ENCODE results near the gene RUSF1. TPM values are rescaled to one million over a fixed set of nuclear protein-coding genes. Genes with fewer than 3 reads are reported as not detected.
A peak's percentile ranks its signal among the peaks of the same experiment; 100 is the strongest.
"Not testable (repeated sequence)": the region's sequence is repeated elsewhere in the genome, so short reads cannot be mapped to it uniquely, and the experiment has no call there.

Gene RUSF1
- total RNA-seq, 2 experiments from 2014 or later = 39.5 to 43.7 TPM

GRCh38 chr16:31458844-31459686, 49.1 kb downstream of the RUSF1 start, which contains the start of gene ARMC5:
ARMC5 (plus strand) TSS chr16:31459501; CDS start chr16:31459525, 24 bp downstream.
- Mint-ChIP-seq H3K27ac (peak within 1 kb of the TSS; percentile 98), H3K4me1 (peaks cover 48% of the 10 kb centered on the region), H3K9me3 (no peaks in the 10 kb centered on the region), H3K4me3 (peak within 1 kb of the TSS; percentile 92), H3K36me3 (ENCODE audit: low read depth) (peaks cover 20% of the 10 kb centered on the region), H3K27me3 (no peaks in the 10 kb centered on the region)
- CTCF ChIA-PET = interaction anchor here (0.6 to 6.3 kb wide), 23 partner anchors 8 to 434 kb away, joined by 3 to 33 read pairs (median 4); partner anchors contain the start of genes TGFB1I1 and ZNF843
- peak; percentile 98 for DNase-seq
- POLR2A ChIA-PET = no interaction called here

GRCh38 chr16:31458073-31458843, 49.9 kb downstream of the RUSF1 start:
- H3K9me3 Mint-ChIP-seq = no peaks in the 10 kb centered on the region
- no peaks in the 10 kb centered on the region for H3K27me3 Mint-ChIP-seq
- peak; percentile 71 for DNase-seq
- peak overlapping the region; percentile 92 for H3K4me3 Mint-ChIP-seq
- peaks cover 49% of the 10 kb centered on the region for H3K4me1 Mint-ChIP-seq
- peak overlapping the region; percentile 98 for H3K27ac Mint-ChIP-seq
- ChIA-PET POLR2A (no interaction called here), CTCF (interaction anchor here (0.6 to 6.3 kb wide), 17 partner anchors 10 to 416 kb away, joined by 3 to 33 read pairs (median 4); partner anchors contain the start of genes ZNF267 and ZNF843)
- H3K36me3 Mint-ChIP-seq (ENCODE audit: low read depth) = peaks cover 20% of the 10 kb centered on the region

- no peaks in the 10 kb centered on the region for H3K9me3 Mint-ChIP-seq
- peak overlapping the region; percentile 10 for H3K4me3 Mint-ChIP-seq
- DNase-seq = no peak
- H3K27ac Mint-ChIP-seq = peak overlapping the region; percentile 5
- H3K4me1 Mint-ChIP-seq = peaks cover 51% of the 10 kb centered on the region
- CTCF ChIA-PET = interaction anchor here (0.8 to 6.3 kb wide), 6 partner anchors 14 to 417 kb away, joined by 3 to 33 read pairs (median 6); partner anchors contain the start of genes ZNF267 and ZNF843
- POLR2A ChIA-PET = no interaction called here
- H3K27me3 Mint-ChIP-seq = no peaks in the 10 kb centered on the region
- H3K36me3 Mint-ChIP-seq (ENCODE audit: low read depth) = peaks cover 15% of the 10 kb centered on the region
Observed at GRCh38 chr16:31456988-31457360, 51.2 kb downstream of the RUSF1 start.

DNA sequence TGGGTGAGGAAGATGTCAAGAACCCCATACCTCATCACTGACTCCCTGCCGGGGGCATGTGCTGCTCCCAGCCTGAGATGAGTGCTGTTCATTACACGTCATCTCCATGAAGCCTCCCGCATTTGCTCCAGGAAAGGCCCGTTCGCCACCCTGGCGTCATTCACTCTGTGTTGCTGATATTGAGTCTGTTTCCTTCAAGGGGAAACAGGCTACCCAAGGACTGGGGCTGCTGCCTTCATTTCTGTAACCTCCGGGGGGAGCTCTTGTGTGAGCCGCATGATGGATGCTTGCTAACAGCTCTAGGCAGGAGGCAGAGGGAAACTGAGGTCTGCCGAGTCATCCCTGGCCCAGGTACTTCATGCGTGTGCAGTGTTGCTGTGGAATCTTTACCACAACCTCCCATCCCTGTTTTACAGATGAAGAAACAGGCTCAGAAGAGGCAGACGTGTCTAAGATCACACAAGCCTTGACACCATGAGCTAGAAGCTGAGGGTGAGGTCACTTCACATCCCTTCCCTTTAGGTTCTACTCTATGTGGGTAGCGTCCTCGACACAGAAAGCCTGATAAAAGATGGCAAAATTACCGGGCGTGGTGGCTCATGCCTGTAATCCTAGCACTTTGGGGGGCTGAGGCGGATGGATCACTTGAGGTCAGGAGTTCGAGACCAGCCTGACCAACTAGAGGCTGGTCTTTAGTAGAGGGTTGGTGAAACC, 52.4 kb downstream of the RUSF1 start:
- Mint-ChIP-seq H3K9me3 (no peaks in the 10 kb centered on the region), H3K27me3 (no peaks in the 10 kb centered on the region), H3K27ac (peak overlapping the region; percentile 62), H3K4me3 (peak overlapping the region; percentile 7), H3K4me1 (peaks cover 53% of the 10 kb centered on the region), H3K36me3 (ENCODE audit: low read depth) (peaks cover 15% of the 10 kb centered on the region)
- POLR2A ChIA-PET = no interaction called here
- peak; percentile 29 for DNase-seq
- CTCF ChIA-PET = interaction anchor here (0.7 to 1.8 kb wide), 9 partner anchors 11 to 314 kb away, joined by 3 to 7 read pairs (median 4); no protein-coding TSS in a partner anchor

DNA sequence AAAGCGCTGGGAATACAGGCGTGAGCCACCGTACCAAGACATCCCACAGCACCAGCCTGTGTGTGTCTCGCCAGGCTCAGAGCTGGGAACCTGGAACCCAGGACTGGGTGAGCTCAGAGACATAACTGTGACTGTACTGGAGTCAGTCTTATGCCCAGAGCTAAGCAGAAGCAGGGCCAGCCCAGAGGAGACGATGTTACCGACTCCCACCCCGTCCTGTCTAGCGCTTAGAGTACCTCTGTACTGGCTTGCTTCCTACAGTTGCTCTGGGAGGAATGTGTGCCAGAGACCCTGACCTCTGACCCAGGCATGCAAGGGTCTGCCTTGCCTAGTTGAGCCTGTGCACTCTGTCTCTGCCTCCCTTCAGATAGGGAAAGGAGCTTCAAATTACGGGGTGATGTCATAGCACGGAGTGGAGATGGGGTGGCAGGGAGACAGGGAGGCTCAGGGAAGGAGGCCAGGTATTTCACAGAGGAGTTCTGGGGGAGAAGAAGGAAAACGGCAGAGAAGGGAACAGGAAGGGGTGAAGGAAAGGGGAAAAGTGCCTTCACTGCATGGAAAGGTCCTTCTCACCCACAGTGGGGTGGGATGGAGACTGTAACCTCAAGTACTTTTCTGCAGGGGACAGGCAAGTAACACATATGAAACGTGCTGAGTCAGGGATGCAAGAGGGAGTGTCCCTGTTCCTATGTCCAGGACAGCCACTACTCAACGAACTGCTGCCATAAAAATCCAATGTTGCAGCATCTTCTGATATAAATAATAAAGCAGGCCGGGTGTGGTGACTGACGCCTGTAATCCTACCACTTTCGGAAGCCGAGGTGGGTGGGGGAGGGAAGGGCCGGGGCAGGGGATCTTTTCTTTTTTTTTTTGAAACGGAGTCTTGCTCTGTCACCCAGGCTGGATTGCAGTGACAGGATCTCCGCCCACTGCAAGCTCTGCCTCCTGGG, 54.7 kb downstream of the RUSF1 start:
- peaks cover 15% of the 10 kb centered on the region for H3K36me3 Mint-ChIP-seq (ENCODE audit: low read depth)
- H3K4me1 Mint-ChIP-seq = peaks cover 46% of the 10 kb centered on the region
- POLR2A ChIA-PET = no interaction called here
- no peaks in the 10 kb centered on the region for H3K27me3 Mint-ChIP-seq
- H3K27ac Mint-ChIP-seq = no peak overlapping the region
- CTCF ChIA-PET = interaction anchor here (1.9 kb wide), 1 partner anchor 10 kb away, joined by 12 read pairs; no protein-coding TSS in a partner anchor
- no peak overlapping the region for H3K4me3 Mint-ChIP-seq
- no peaks in the 10 kb centered on the region for H3K9me3 Mint-ChIP-seq
- no peak for DNase-seq

DNA sequence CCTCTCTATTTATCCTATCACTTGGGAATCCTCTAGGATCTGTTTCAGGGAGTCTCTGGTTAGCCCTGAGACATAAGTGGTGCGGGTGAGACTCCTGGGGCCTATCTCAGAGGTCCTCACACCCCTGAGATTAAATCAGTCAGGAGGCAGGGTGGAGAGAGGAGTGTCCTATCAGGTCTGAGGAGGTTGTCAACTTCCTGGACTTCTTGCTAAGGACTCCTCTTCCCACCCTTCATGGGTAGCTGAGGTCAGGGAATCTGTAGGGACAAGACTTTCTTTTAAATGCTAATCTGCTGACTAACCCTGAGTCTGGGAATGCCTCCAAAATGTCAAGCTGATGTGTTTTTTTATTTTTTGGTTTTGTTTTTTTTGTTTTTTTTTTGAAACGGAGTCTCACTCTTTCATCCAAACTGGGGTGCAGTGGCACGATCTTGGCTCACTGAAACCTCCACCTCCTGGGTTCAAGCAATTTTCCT, 55.5 kb downstream of the RUSF1 start:
- Mint-ChIP-seq H3K9me3 (no peaks in the 10 kb centered on the region), H3K4me3 (no peak overlapping the region), H3K27me3 (no peaks in the 10 kb centered on the region), H3K27ac (no peak overlapping the region), H3K36me3 (ENCODE audit: low read depth) (peaks cover 8% of the 10 kb centered on the region), H3K4me1 (peaks cover 40% of the 10 kb centered on the region)
- ChIA-PET CTCF (interaction anchor here (1.9 kb wide), 1 partner anchor 9 kb away, joined by 12 read pairs; no protein-coding TSS in a partner anchor), POLR2A (interaction anchor here (0.6 kb wide), 1 partner anchor 32 kb away, joined by 4 read pairs; no protein-coding TSS in a partner anchor)
- DNase-seq = no peak

- Mint-ChIP-seq H3K27ac (no peak overlapping the region), H3K4me1 (peaks cover 32% of the 10 kb centered on the region), H3K36me3 (ENCODE audit: low read depth) (peaks cover 8% of the 10 kb centered on the region), H3K27me3 (no peaks in the 10 kb centered on the region), H3K4me3 (no peak overlapping the region), H3K9me3 (no peaks in the 10 kb centered on the region)
- ChIA-PET CTCF (interaction anchor here (1.0 to 1.8 kb wide), 3 partner anchors 9 to 22 kb away, joined by 3 to 5 read pairs (median 5); partner anchors contain the start of gene ZNF843), POLR2A (interaction anchor here (0.7 kb wide), 1 partner anchor 312 kb away, joined by 3 read pairs; no protein-coding TSS in a partner anchor)
- no peak for DNase-seq
Observed at GRCh38 chr16:31451681-31452351, 56.4 kb downstream of the RUSF1 start.

- Mint-ChIP-seq H3K27ac (no peak overlapping the region), H3K4me1 (peaks cover 28% of the 10 kb centered on the region), H3K27me3 (no peaks in the 10 kb centered on the region), H3K36me3 (ENCODE audit: low read depth) (peaks cover 8% of the 10 kb centered on the region), H3K9me3 (no peaks in the 10 kb centered on the region), H3K4me3 (no peak overlapping the region)
- DNase-seq = no peak
- ChIA-PET POLR2A (no interaction called here), CTCF (interaction anchor here (0.8 to 1.8 kb wide), 3 partner anchors 9 kb away, joined by 3 to 5 read pairs (median 5); partner anchors contain the start of gene ZNF843)
Observed at GRCh38 chr16:31451201-31451600, 57.0 kb downstream of the RUSF1 start.

GRCh38 chr16:31445931-31446330, 62.3 kb downstream of the RUSF1 start:
- H3K27me3 Mint-ChIP-seq; DNase-seq; H3K36me3 Mint-ChIP-seq (ENCODE audit: low read depth); H3K9me3 Mint-ChIP-seq; POLR2A ChIA-PET; H3K27ac Mint-ChIP-seq; H3K4me3 Mint-ChIP-seq: not testable (repeated sequence)
- CTCF ChIA-PET = interaction anchor here (0.6 kb wide), 1 partner anchor 1344 kb away, joined by 4 read pairs; no protein-coding TSS in a partner anchor
- H3K4me1 Mint-ChIP-seq = peaks cover 11% of the 10 kb centered on the region

GRCh38 chr16:31441956-31442355, 66.2 kb downstream of the RUSF1 start:
- ChIA-PET CTCF (interaction anchor here (0.8 to 2.9 kb wide), 12 partner anchors 9 to 284 kb away, joined by 3 to 23 read pairs (median 6); partner anchors contain the start of genes ARMC5, COX6A2, FUS and PYCARD), POLR2A (interaction anchor here (1.0 to 1.1 kb wide), 2 partner anchors 239 to 357 kb away, joined by 3 to 6 read pairs; partner anchors contain the start of gene PYCARD)
- Mint-ChIP-seq H3K9me3 (no peaks in the 10 kb centered on the region), H3K4me3 (peak overlapping the region; percentile 71), H3K27me3 (peaks cover 1% of the 10 kb centered on the region), H3K4me1 (peaks cover 19% of the 10 kb centered on the region), H3K36me3 (ENCODE audit: low read depth) (no peaks in the 10 kb centered on the region), H3K27ac (no peak overlapping the region)
- no peak for DNase-seq

Measured in activated CD4-positive, alpha-beta T cell treated with anti-CD3 and anti-CD28 coated beads, Interleukin-2, amount 10 ng/mL, durations not matched to agents 7 days and 5 days (primary cell).